PC-3 (cell line): ENCODE results near the gene SLC19A1. TPM values are rescaled to one million over a fixed set of nuclear protein-coding genes. Genes with fewer than 3 reads are reported as not detected.

ENCODE experiments used
- ATAC-seq: fragments of 200-7000 bp; cut with Tn5 transposase; 2 replicates; pipeline ENCODE4 v1.9.1; 2020; ENCODE audit warnings: mild to moderate bottlenecking, moderate library complexity
- BruUV-seq: library from RNA; stranded (reverse); fragments of 400-500 nt; replicated peaks from 2 replicates; lab custom pipeline; 2021; lab: Mats Ljungman, UMichigan
- CTCF ChIA-PET: fragments of 300-600 bp; sonication (Branson Sonifier 250); formaldehyde crosslinking; loops from one replicate; lab custom pipeline; 2022; ENCODE audit warnings: antibody characterized with exemption; lab: Charles Lee
- POLR2A ChIA-PET: fragments of 300-600 bp; sonication (Branson Sonifier 250); formaldehyde crosslinking; loops from one replicate; lab custom pipeline; 2022; ENCODE audit warnings: antibody characterized with exemption; ENCODE audit not compliant: unreplicated experiment; lab: Charles Lee
- DNase-seq: peaks from one replicate; pipeline ENCODE4 v3.0.0-alpha.2; 2015
- H2AFZ ChIP-seq: fragments of 300-600 bp; sonication (generic); 2 replicates; pipeline ENCODE4 v1.6.0; 2016; ENCODE audit warnings: antibody characterized with exemption, low read length
- H3F3A ChIP-seq: fragments of 300-600 bp; sonication (generic); one replicate; pipeline ENCODE4 v1.6.0; 2017; ENCODE audit warnings: antibody characterized with exemption, low read length, control low read depth, mild to moderate bottlenecking; ENCODE audit not compliant: unreplicated experiment
- H3K27ac ChIP-seq: fragments of 300-600 bp; sonication (generic); 2 replicates; pipeline ENCODE4 v1.5.1; 2016; ENCODE audit warnings: mild to moderate bottlenecking, low read length
- H3K27me3 ChIP-seq: fragments of 300-600 bp; sonication (generic); 2 replicates; pipeline ENCODE4 v1.6.1; 2016; ENCODE audit warnings: low read length, mixed read lengths
- H3K36me3 ChIP-seq: fragments of 300-600 bp; sonication (generic); 2 replicates; pipeline ENCODE4 v1.6.1; 2016; ENCODE audit warnings: low read depth, mixed run types, low read length, mixed read lengths
- H3K4me1 ChIP-seq: fragments of 300-600 bp; sonication (generic); 2 replicates; pipeline ENCODE4 v1.5.1; 2016; ENCODE audit warnings: low read length; ENCODE audit not compliant: insufficient read depth
- H3K4me2 ChIP-seq: fragments of 300-600 bp; sonication (generic); 2 replicates; pipeline ENCODE4 v1.6.0; 2016; ENCODE audit warnings: low read length
- H3K4me3 ChIP-seq: fragments of 300-600 bp; sonication (generic); 2 replicates; pipeline ENCODE4 v1.5.1; 2016; ENCODE audit warnings: mild to moderate bottlenecking, low read length, mixed read lengths
- H3K79me2 ChIP-seq: fragments of 300-600 bp; sonication (generic); 2 replicates; pipeline ENCODE4 v1.6.1; 2017; ENCODE audit warnings: low read length, mixed read lengths
- H3K9ac ChIP-seq: fragments of 300-600 bp; sonication (generic); 2 replicates; pipeline ENCODE4 v1.6.0; 2016; ENCODE audit warnings: mild to moderate bottlenecking, low read length
- H3K9me2 ChIP-seq: fragments of 300-600 bp; sonication (generic); replicated peaks from 2 replicates; pipeline ENCODE4 v1.6.1; 2016; ENCODE audit warnings: mixed run types, low read length, mixed read lengths
- H3K9me3 ChIP-seq: fragments of 300-600 bp; sonication (generic); 2 replicates; pipeline ENCODE4 v1.6.1; 2016; ENCODE audit warnings: low read length, mixed read lengths
- H4K20me1 ChIP-seq: fragments of 300-600 bp; sonication (generic); 2 replicates; pipeline ENCODE4 v1.6.1; 2016; ENCODE audit warnings: low read length, mixed read lengths
- EZH2 ChIP-seq: fragments of 300-600 bp; sonication (generic); IDR thresholded peaks from one replicate; pipeline ENCODE4 v1.6.1; 2017; ENCODE audit warnings: antibody characterized with exemption, mild to moderate bottlenecking, low read length; ENCODE audit not compliant: unreplicated experiment
- EZH2phosphoT487 ChIP-seq: fragments of 300-600 bp; sonication (generic); IDR thresholded peaks from 2 replicates; pipeline ENCODE4 v1.6.1; 2018; ENCODE audit warnings: mild to moderate bottlenecking, antibody characterized with exemption, low read length, borderline replicate concordance
- intact Hi-C: fragments of 100-400 bp; cut with micrococcal nuclease; formaldehyde crosslinking; loops from 2 replicates; pipeline ENCODE4 v1.9.0; 2023
- total RNA-seq: library from RNA; depleted of rRNA; stranded (reverse); fragments of >200 nt; gene quantifications from 2 replicates; pipeline ENCODE4 v1.2.3, GENCODE V29; 2014
- TF ChIP-seq, protein P1 (sequence below): fragments of 300-600 bp; sonication (generic); conservative IDR thresholded peaks from 2 replicates; pipeline ENCODE4 v1.5.1; 2017; ENCODE audit warnings: antibody characterized with exemption, low read depth, mild to moderate bottlenecking, low read length

SLC19A1 gene
- total RNA-seq, 1 experiment from 2014 or later = 54.2 TPM

DNA sequence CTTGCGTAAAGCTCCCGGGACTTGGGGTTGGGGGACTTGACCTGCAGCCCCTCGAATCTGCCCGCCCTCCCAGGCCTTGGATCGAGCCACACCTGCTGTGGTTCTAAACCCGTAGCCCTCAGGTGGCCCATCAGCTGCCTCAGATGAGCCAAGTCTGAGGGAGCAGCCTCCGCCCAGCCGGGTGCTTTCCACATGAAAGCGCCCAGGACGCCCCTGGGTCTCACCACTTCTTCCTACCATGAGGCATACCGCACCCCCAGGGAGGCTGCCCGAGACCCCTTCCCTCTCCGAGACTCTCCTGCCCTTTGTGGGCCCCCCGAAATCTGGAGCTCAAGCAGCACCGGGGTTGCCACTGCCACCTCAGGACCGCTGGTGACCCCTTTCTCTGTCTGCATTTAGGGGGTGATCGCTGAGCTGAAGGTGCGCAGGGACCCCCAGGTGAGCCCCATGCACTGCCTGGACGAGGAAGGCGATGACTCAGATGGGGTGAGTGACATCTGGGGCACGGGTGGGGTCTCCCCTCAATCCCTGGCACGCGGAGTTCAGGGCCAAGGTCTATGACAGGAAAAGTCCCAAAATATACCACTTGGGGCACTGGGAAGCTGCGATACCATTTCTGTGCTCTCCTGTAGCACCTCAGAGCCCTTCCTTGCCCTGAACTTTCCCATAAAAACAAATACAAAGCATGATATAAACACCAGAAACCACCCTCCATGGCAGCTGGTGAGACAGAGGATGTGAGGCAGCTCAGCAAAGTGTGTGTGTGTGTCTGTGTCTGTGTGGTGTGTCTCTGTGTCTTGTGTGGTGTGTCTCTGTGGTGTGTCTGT lies 68.5 kb downstream of the SLC19A1 start:
- intact Hi-C loops = no loop called here
- DNase-seq (no peak), ATAC-seq (no peak)
- no peak overlapping the region for H2AFZ ChIP-seq
- H3K9me3 ChIP-seq = no peaks in the 10 kb centered on the region
- H3K4me1 ChIP-seq = peaks cover 15% of the 10 kb centered on the region
- no peaks in the 10 kb centered on the region for H3K27me3 ChIP-seq
- no peak overlapping the region for H3K4me3 ChIP-seq
- ChIA-PET POLR2A (no interaction called here), CTCF (no interaction called here)
- TF ChIP-seq, protein P1, sequence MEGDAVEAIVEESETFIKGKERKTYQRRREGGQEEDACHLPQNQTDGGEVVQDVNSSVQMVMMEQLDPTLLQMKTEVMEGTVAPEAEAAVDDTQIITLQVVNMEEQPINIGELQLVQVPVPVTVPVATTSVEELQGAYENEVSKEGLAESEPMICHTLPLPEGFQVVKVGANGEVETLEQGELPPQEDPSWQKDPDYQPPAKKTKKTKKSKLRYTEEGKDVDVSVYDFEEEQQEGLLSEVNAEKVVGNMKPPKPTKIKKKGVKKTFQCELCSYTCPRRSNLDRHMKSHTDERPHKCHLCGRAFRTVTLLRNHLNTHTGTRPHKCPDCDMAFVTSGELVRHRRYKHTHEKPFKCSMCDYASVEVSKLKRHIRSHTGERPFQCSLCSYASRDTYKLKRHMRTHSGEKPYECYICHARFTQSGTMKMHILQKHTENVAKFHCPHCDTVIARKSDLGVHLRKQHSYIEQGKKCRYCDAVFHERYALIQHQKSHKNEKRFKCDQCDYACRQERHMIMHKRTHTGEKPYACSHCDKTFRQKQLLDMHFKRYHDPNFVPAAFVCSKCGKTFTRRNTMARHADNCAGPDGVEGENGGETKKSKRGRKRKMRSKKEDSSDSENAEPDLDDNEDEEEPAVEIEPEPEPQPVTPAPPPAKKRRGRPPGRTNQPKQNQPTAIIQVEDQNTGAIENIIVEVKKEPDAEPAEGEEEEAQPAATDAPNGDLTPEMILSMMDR = no peak
- no peak for TF ChIP-seq EZH2phosphoT487
- no peak for TF ChIP-seq EZH2
- H3K79me2 ChIP-seq = no peaks in the 10 kb centered on the region
- no peaks in the 10 kb centered on the region for H3F3A ChIP-seq
- peaks cover 4% of the 10 kb centered on the region for H3K36me3 ChIP-seq
- no peaks in the 10 kb centered on the region for H3K9me2 ChIP-seq
- no peaks in the 10 kb centered on the region for H4K20me1 ChIP-seq
- no peak overlapping the region for H3K4me2 ChIP-seq
- H3K9ac ChIP-seq = no peak overlapping the region
- BruUV-seq = no TSS peak
- H3K27ac ChIP-seq = no peak overlapping the region

GRCh38 chr21:45472445-45473365 lies 69.5 kb downstream of the SLC19A1 start:
- ATAC-seq (no peak), DNase-seq (no peak)
- Histone ChIP-seq H3K9me3 (no peaks in the 10 kb centered on the region), H3K4me3 (no peak overlapping the region), H3K27ac (no peak overlapping the region), H3K9me2 (no peaks in the 10 kb centered on the region), H4K20me1 (no peaks in the 10 kb centered on the region), H3K4me1 (peaks cover 15% of the 10 kb centered on the region), H3K27me3 (no peaks in the 10 kb centered on the region), H3K36me3 (peaks cover 4% of the 10 kb centered on the region), H3K4me2 (no peak overlapping the region), H3K9ac (no peak overlapping the region), H2AFZ (no peak overlapping the region), H3K79me2 (no peaks in the 10 kb centered on the region), H3F3A (no peaks in the 10 kb centered on the region)
- intact Hi-C loops = no loop called here
- no peak for TF ChIP-seq EZH2phosphoT487
- TF ChIP-seq, protein P1 = no peak
- no peak for TF ChIP-seq EZH2
- no TSS peak for BruUV-seq
- POLR2A ChIA-PET = no interaction called here
- CTCF ChIA-PET = no interaction called here
